H1 (cell line): ENCODE measurements around the gene CEACAM16.

ENCODE experiments used
- CTCF ChIP-seq, 3 experiments: IDR thresholded peaks; 1 replicate in 2 of 3; 2 replicates in 1 of 3; pipeline versions ENCODE4 v1.5.1 to v1.6.1; 2011; ENCODE audit warnings: low read length in 3 of 3, mild to moderate bottlenecking in 3 of 3, inconsistent platforms in 2 of 3, low read depth in 1 of 3, moderate library complexity in 1 of 3; ENCODE audit not compliant: insufficient read depth in 1 of 3; ENCODE audit errors: control extremely low read depth in 1 of 3
- NRF1 ChIP-seq: IDR thresholded peaks from 2 replicates; pipeline ENCODE4 v1.6.1; 2011; ENCODE audit warnings: mild to moderate bottlenecking, low read depth, low read length, improper control_type of control experiment
- YY1 ChIP-seq: IDR thresholded peaks from 2 replicates; pipeline ENCODE4 v1.6.1; 2011; ENCODE audit warnings: low read depth, mild to moderate bottlenecking, low read length

GRCh38 chr19:44746616-44746945, 47.6 kb downstream of the CEACAM16 start:
- no peak for TF ChIP-seq YY1
- TF ChIP-seq CTCF (IDR thresholded peaks at IDR 0.05; ENCODE audit: control extremely low read depth in 1 of 3, insufficient read depth in 1 of 3, low read depth in 1 of 3, low read length in 3 of 3): no peak
- TF ChIP-seq NRF1: no peak
